ENCODE data around the gene CFAP20DC.
A peak's percentile ranks its signal among the peaks of the same experiment; 100 is the strongest.
"Not testable (repeated sequence)": the region's sequence is repeated elsewhere in the genome, so short reads cannot be mapped to it uniquely, and the experiment has no call there.

CFAP20DC gene

DNA sequence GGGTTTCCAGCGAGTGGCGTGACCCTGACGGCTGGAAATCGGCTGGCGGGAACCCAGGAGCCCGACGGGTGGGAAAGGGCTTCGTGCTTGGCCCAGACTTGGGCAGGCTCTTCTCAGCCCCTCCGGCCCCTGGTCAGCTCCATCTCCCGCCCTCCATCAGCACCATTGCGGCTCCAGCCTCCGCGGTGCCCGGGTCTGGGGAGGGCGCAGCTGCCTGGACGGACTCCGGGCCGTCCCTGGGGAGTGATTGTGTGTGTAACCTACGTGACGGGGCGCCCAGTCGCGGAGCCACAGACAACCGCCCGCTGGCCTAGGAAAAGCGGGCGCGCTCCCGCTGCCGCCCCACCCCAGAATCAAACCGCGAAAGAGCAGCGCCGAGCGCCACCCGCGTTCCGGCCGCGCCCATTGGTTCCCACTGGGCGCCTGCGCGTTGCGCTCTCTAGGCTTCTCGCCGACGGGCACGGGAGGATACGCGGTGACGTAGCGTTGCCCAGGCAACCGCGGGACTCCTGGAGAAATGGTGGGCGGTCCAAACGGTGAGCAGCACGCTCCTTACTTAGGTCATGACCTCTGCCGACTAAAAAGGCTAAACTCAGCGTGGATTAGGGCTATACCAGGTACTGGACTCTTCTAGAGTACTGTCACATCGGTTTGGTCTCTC is at the start of gene CFAP20DC:
Gene CFAP20DC (minus strand): TSS at position 355 of the 661 bp plus-strand sequence. CDS start 394 bp downstream, outside the sequence.
- DNase-seq (ENCODE audit: low read depth in 2 of 2): peak; percentile 84 to 87

DNA sequence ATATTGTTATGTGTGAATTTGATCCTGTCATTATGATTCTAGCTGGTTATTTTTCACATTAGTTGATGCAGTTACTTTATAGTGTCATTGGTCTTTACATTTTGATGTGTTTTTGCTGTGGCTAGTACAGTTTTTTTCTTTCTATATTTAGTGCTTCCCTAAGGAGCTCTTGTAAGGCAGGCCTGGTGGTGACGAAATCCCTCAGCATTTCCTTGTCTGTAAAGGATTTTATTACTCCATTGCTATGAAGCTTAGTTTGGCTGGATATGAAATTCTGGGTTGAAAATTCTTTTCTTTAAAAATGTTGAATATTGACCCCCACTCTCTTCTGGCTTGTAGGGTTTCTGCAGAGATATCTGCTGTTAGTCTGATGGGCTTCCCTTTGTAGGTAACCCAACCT is 48.7 kb upstream of the CFAP20DC start:
- DNase-seq (ENCODE audit: low read depth in 2 of 2): not testable (repeated sequence)

DNA sequence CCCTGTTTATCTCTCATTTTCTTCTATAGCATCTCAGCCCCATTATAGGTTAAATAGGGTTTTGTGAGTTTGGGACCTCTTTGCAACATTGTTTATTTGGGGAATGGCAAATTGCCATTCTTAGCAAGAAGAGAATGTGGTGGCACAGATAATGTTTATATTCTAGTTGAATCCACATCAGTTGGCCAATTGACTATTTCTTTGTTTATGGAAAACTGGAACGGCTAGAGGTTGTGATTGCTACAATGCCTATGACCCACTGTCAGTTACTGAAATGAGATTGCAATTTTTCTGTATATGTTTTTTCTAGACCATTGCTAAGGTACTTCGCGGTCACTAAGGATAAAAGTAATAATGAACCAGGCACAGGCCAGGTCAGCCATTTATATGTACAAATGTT is 44.6 kb upstream of the CFAP20DC start:
- DNase-seq (ENCODE audit: low read depth in 2 of 2): no peak

DNA sequence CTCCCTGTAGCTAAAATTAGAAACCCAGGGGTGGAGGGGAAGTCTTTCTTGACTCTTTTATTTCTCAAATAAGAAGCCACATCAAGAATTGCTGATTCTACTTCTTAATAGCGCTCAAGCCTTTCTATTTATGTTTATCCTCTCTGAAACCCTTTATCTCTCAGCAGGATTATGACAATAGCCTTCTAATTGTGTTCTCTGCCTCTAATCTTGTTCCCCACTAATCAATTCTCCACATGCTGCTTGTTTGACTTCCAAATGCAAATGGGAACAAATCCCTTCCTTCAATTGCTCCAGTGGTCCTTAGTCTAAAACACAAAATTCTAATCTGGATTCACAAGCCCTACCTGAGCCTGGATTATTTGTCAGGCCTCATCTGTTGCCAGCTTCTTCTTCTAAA is 43.7 kb upstream of the CFAP20DC start:
- DNase-seq (ENCODE audit: low read depth in 2 of 2): no peak

DNA sequence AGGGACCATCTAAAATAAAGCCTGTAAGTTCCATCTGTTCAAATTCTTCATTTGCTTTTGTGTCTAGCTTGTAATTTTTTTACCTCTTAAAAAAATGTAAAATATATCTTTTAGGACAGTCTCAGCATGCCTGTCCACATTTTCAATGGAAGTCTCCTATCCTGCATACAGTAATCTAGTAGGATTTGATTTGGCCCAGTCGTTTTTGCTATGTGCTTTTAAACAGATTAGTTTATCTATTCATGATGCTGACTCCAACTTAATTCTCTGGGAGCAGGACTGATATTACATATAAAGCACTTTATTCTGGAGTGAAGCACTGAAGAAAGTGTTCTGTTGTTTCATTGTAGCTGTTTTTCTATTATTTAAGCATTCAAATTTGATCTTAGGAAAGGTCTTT is 38.9 kb upstream of the CFAP20DC start:
- no peak for DNase-seq (ENCODE audit: low read depth in 2 of 2)

DNA sequence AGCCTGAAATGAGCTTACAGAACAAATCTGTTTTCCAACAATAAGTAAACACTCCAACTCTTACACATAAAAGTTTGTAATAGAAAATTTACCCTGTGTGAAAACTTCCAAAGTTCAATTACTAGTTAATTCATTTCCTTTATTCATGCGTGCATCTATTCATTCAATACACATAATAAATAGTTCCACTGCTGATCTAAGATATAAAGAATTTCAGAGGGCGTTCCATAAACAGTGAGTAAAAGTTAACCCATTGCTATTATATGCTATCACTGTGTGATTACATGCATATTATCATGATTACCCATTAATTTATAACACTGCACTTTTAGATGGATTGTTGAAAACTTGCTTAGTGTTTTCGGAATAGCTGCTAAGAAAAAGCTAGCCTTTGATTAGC is 36.2 kb upstream of the CFAP20DC start:
- DNase-seq (ENCODE audit: low read depth in 2 of 2): no peak

DNA sequence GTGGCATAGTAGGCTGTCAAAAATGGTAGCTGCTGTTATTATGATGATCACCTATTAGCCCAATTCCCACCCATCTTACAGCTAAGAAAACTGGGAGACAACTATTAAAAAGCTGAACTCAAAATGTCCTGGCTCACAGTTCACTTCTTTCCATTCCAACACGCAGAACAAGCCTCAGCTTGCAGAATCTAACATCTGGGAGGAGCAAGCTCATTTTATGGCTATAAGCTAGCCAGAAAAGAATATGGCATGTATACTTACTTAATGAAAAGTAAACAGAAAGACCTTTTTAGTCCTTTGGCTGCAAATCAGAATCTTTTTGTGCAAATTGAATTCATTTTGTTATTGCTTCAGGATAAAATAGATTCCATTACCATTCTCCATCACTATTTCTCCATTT is 34.8 kb upstream of the CFAP20DC start:
- DNase-seq (ENCODE audit: low read depth in 2 of 2): no peak

DNA sequence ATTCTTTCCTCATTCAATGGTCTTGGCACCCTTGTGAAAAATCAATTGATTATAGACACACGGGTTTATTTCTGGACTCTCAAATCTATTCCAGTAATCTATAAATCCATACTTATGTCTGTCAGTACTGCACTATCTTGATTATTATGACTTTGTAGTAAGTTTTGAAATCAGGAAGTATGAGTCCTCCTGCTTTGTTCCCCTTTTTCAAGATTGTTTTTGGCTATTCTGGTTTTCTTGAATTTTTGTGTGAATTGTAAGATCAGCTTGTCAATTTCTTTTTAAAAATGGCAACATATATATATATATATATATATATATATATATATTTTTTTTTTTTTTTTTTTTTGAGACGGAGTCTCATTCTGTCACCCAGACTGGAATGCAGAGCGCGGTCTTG is 32.3 kb upstream of the CFAP20DC start:
- DNase-seq (ENCODE audit: low read depth in 2 of 2): no peak

DNA sequence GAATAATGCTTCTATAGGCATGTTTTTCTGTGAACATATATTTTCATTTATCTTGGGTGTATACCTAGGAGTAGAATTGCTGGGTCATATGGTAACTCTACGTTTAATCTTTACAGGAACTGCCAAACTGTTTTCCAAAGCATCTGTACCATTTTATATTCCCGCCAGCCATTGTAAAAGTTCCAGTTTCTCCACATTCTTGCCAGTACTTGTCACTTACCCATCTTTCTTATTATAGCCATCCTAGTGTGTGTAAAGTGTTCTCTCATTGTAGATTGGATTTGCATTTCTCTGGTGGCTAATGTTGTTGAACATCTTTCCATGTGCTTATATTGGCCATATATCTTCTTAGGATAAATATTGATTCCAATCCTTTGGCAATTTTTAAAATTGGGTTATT is 31.2 kb upstream of the CFAP20DC start:
- DNase-seq (ENCODE audit: low read depth in 2 of 2): no peak

DNA sequence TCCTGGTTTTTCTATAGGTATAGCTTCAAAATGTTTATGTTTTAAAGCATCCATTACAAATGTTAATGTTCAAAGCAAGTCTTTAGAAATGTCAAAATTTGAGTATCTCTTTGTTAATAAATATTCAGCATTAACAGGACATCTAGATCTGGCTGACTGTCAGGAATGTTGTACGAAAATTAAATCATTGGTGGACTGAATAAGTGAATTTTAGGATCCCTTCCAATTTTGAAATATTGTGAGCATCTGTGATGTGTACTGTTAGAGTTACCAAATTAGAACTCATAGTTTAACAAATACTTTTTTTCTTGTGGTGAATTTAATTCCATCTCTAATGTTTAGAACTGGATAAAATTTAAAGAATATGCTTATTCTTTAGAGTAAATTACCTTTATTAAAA is 30.1 kb upstream of the CFAP20DC start:
- DNase-seq (ENCODE audit: low read depth in 2 of 2): no peak

DNA sequence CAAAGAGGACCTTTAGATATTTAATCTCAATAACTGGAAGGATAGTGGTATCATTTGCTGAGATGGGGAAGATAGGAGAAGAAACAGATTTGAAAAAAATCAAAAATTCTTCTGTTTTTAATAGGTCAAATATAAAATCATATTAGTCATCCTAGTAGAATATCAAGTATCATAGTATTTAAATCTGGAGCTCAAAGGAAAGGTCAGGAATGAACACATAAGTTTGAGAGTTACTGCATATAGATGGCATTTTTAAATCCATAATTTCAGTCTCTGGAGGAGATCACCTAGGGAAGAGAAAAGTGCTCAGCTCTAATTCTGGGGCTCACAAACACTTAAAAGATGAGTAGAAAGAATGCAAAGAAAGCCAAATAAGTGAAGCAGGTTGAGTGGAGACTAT is 24.9 kb upstream of the CFAP20DC start:
- no peak for DNase-seq (ENCODE audit: low read depth in 2 of 2)

DNA sequence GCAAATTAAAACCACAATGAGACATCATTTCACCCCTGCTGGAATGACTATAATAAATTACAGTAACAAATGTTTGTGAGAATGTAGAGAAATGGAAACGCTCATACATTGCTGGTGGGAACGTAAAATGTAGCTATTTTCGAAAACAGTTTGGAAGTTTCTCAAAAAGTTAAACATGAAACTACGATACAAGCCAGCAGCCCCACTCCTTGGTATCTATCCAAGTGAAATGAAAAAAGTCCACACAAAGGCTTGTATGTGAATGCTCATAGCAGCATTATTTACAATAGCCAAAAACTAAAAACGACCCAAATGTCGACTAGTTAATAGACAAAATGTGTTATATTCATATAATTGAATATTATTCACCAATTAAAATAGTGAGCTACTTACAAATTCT is 22.9 kb upstream of the CFAP20DC start:
- DNase-seq (ENCODE audit: low read depth in 2 of 2): no peak

DNA sequence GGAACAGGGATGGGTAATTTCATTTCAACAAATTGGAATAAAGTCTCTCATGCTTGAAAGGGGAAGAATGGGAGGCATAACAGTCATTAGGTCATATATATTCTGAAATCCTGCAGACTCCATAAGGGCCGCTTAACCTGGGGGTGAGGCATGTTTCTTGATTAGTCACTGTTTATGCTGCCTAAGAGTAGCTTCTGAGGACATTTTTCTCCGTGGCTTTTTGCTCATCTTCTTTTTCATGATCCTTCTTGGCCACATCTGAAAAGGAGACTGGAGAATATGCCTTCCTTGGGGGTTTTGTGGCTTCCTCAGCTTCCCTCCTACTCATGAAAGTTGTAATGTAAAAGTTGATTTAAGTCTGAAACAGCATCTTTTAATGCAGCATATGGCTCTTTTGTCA is 20.0 kb upstream of the CFAP20DC start:
- DNase-seq (ENCODE audit: low read depth in 2 of 2): no peak

DNA sequence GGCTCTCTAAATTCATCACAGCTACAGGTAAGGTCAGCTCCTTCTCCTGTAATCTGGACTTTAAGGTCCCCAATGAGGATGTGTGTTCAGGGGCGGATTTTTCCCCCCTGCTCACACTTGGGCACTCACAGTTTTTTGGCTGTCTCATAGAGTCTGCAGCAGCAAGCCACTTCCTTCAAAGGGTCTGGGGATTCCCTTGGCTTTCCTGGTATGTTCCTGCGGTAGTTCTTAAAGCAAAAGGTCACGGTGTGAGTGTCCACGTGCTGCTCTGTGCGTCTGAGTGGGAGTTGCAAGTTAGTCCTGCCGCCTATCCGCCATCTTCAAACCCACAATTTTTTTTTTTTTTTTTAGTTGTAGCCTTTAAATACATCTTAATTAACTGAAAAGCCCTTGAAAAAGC is 15.4 kb upstream of the CFAP20DC start:
- DNase-seq (ENCODE audit: low read depth in 2 of 2): no peak

DNA sequence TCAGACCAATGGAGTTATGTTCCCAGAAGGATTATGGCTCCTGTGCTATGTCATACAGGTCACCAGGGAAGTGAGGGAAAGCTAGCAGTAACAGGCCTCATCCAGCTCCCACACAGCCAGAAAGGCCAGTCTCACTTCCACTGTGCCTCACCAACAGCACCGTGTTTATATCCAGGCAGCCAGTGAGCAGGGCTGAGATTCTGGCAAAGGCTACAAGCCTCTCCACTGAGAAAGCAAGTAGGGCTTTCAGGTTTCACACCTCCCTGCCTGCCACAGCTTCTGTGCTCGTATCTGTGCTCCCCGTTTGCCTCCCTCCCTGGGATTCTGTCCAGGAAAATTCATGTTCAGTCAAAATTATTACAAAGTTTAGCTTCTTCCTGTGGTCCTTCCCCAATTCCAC is 14.9 kb upstream of the CFAP20DC start:
- DNase-seq (ENCODE audit: low read depth in 2 of 2): no peak

DNA sequence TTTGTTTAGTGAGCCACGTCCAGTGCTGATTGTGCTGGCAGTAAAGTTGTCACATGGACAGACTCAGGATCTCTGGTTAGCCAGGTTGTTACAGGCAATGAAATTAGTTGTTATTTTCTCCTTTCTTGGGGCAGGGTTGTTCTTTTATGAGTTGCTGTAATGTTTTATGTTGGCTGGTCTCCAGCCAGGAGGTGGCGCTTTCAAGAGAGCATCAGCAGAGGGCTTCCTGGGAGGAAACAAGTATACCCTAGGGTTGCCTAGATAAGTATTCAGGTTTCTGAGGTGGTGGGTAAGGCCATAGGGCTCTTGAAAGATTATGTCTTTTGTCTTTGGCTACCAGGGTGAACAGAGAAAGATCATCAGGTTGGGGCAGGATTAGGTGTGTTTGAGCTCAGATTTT is 14.5 kb upstream of the CFAP20DC start:
- no peak for DNase-seq (ENCODE audit: low read depth in 2 of 2)

DNA sequence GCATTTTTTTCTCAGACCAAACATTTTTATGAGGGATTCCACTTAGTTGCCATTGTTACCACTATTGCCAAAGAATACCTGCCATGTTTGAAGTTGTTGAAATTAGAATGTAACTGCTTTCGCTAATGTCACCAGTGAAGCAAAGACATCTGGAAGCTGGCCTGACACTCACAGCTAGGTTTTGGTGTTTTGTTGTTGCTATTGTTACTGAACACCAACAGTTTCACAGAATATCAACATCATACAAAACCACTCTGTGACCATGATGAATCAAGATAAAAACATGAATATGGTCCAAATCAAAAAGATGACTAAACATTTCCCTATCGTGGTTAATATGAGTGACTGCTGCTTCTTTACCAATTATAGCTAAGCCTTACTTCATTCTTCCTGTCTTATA is 6.9 kb upstream of the CFAP20DC start:
- DNase-seq (ENCODE audit: low read depth in 2 of 2): no peak

DNA sequence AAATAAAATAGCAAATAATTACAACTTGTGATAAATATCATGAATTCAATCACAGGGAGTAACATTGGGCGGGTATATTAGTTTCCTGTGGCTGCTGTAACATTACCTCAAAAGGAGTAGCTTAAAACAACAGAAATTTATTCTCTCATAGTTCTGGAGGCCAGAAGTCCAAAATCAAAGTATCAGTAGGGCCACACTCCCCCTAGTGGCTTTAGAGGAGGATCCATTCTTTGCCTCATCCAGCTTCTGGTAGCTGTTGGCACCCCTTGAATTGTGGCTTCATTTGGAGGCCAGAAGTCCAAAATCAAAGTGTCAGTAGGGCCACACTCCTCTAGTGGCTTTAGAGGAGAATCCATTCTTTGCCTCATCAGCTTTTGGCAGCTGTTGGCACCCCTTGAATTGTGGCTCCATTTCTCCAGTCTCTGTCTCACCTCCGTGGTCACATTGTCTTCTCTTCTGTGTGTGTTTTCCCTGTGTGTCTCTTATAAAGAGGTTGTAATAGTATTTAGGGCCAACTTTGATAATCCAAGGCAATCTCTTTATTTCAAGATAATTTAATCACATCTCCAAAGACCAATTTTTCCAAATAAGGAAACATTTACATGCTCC is 3.1 kb upstream of the CFAP20DC start:
- DNase-seq (ENCODE audit: low read depth in 2 of 2): no peak

DNA sequence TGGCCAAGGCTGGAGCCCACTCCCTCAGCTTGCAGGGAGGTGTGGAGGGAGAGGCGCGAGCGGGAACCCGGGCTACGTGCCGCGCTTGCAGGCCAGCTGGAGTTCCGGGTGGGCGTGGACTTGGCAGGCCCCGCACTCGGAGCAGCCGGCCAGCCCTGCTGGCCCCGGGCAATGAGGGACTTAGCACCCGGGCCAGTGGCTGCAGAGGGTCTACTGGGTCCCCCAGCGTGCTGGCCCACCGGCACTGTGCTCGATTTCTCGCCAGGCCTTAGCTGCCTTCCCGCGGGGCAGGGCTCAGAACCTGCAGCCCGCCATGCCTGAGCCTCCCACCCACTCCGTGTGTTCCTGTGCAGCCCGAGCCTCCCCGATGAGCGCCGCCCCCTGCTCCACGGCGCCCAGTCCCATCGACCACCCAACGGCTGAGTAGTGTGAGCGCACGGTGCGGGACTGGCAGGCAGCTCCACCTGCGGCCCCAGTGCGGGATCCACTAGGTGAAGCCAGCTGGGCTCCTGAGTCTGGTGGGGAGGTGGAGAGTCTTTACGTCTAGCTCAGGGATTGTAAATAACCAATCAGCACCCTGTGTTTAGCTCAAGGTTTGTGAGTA is 1.1 kb upstream of the CFAP20DC start:
- not testable (repeated sequence) for DNase-seq (ENCODE audit: low read depth in 2 of 2)

DNA sequence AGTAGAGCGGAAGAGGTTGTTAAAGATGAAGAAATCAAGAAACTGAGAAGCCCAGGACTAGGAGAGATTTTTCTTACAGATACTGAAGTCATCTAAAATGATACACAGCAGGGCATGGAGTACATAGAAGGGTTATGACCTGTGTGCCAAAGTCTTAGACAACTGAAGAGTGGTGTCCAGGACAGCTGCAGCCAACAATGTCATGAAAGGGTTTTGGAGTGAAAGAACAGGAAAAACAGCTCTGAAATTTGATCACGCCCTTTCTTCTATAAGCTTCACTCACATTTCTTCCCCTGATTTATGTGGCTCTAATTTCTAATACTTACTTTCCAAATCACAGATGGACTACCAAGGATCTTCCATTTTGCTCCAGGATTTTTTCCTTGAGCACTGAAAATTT is 3.0 kb downstream of the CFAP20DC start:
- DNase-seq (ENCODE audit: low read depth in 2 of 2): no peak

DNA sequence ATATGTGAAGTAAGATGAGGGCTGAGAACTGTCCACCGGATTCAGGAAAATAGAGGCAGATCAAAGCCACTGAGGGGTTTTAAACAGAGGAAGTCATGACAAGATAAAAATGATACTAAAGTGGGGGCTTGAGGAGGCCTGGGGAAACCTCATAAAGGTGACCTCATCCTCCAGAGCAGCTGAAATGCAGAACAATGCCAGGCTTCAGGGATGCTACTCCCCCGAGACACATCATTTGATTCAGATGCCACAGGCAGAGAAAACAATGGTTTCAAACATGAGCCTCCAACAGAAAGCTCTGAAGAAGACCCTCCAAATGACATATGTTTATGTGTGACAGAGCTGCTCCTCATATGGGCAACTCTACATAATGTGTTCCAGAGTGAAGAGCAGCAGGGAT is 6.4 kb downstream of the CFAP20DC start:
- DNase-seq (ENCODE audit: low read depth in 2 of 2): no peak

DNA sequence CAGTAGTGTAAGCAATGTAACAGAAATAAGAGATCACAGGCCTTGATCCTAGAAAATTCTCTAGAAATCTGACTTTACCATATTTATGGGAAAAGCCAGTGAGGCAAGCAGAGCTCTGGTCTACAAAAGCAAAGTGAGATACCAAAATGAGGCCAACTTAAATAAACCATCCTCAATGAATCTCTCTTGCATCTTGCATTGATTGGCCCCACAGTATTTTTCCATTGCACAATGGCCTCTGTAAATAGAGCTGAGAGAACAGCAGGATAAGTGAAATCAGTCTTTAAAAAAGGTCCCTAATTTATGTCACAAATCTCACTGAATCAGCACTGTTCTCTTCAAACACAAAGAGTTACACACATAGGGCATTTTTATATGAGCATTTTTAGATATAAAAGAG is 8.9 kb downstream of the CFAP20DC start:
- no peak for DNase-seq (ENCODE audit: low read depth in 2 of 2)

DNA sequence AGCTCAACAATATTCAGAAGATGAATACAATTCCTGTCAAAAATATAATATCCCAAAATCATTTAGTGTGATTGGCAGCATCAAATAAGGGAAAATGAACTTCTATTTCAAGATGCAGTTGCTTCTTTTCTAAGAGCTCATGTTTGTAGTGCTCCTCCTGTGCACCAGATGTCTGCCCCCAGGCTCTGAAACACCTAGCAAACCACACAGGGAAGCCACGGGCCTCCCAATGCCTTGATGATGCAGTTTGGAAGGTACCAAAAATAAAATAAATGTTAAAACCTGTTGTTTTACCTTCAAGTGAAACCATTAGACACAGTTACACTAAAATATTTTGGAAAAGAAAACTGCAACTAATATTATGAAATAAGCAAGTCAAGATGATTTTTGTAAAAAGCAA is 22.2 kb downstream of the CFAP20DC start:
- DNase-seq (ENCODE audit: low read depth in 2 of 2): no peak

DNA sequence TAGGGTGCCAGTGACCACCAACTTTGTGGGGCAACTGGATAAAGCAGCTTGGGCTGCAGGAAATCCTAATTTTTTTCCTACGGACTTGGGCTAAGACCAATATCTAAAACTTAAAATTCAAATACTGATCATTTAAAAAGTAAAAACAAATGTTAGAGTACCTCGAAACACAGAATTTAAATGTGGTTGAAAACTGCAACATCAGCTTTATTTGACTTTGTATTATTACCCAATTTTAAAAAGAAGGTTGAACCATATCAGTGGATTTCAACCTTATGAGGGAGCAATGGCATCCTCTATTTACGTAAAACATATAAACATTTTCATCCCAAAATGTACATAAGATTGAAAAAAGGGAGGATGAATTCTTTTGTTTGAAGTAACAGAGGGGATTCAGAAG is 26.2 kb downstream of the CFAP20DC start:
- DNase-seq (ENCODE audit: low read depth in 2 of 2): no peak

All from stimulated activated CD8-positive, alpha-beta memory T cell treated with anti-CD3 and anti-CD28 coated beads, Interleukin-2, amount 100 ng/mL, for 48 hours (primary cell).